GM23338 (cell line): ENCODE data around the gene ZXDC. TPM values are rescaled to one million over a fixed set of nuclear protein-coding genes. Genes with fewer than 3 reads are reported as not detected.

ENCODE experiments used
- ATAC-seq: fragments of 200-7000 bp; cut with Tn5 transposase; 3 replicates; pipeline ENCODE4 v1.9.1; 2020
- DNase-seq: peaks from one replicate; pipeline ENCODE4 v3.0.0-alpha.2; 2015; ENCODE audit warnings: low spot score
- H2AFZ ChIP-seq: fragments of 200-600 bp; sonication (generic); 2 replicates; pipeline ENCODE4 v1.8.0; 2016; ENCODE audit warnings: antibody characterized with exemption, mild to moderate bottlenecking, moderate library complexity
- H3F3A ChIP-seq: fragments of 200-600 bp; sonication (generic); replicated peaks from 2 replicates; pipeline ENCODE4 v1.8.0; 2017; ENCODE audit warnings: antibody characterized with exemption, mixed run types, low read depth
- H3K27ac ChIP-seq: fragments of 200-600 bp; sonication (generic); 2 replicates; pipeline ENCODE4 v1.6.1; 2016; ENCODE audit warnings: low read depth
- H3K27me3 ChIP-seq: fragments of 200-600 bp; sonication (generic); 2 replicates; pipeline ENCODE4 v1.8.0; 2016; ENCODE audit warnings: mild to moderate bottlenecking, mixed run types, moderate library complexity; ENCODE audit not compliant: insufficient read depth
- H3K36me3 ChIP-seq: fragments of 200-600 bp; sonication (generic); 2 replicates; pipeline ENCODE4 v1.8.0; 2016; ENCODE audit warnings: mild to moderate bottlenecking; ENCODE audit not compliant: insufficient read depth
- H3K4me1 ChIP-seq: fragments of 200-600 bp; sonication (generic); 2 replicates; pipeline ENCODE4 v1.8.0; 2016; ENCODE audit warnings: mild to moderate bottlenecking, moderate library complexity; ENCODE audit not compliant: insufficient read depth
- H3K4me2 ChIP-seq: fragments of 200-600 bp; sonication (generic); 2 replicates; pipeline ENCODE4 v1.7.1; 2017; ENCODE audit warnings: mixed run types
- H3K4me3 ChIP-seq: fragments of 200-600 bp; sonication (generic); 2 replicates; pipeline ENCODE4 v1.6.1; 2016; ENCODE audit warnings: mixed run types
- H3K79me2 ChIP-seq: fragments of 200-600 bp; sonication (generic); replicated peaks from 2 replicates; pipeline ENCODE4 v1.8.0; 2017; ENCODE audit warnings: mild to moderate bottlenecking; ENCODE audit not compliant: insufficient read depth
- H3K9me2 ChIP-seq: fragments of 200-600 bp; sonication (generic); 2 replicates; pipeline ENCODE4 v1.8.0; 2017; ENCODE audit not compliant: insufficient read depth
- H4K20me1 ChIP-seq: fragments of 200-600 bp; sonication (generic); replicated peaks from 2 replicates; pipeline ENCODE4 v1.8.0; 2017; ENCODE audit warnings: mild to moderate bottlenecking; ENCODE audit not compliant: insufficient read depth
- H3K27ac Mint-ChIP-seq: 2 replicates; pipeline ENCODE4 v1.8.0; 2020; ENCODE audit warnings: inconsistent platforms, mild to moderate bottlenecking, moderate library complexity, mixed read lengths
- H3K27me3 Mint-ChIP-seq: 3 replicates; pipeline ENCODE4 v1.8.0; 2022; ENCODE audit warnings: low read depth, mild to moderate bottlenecking, moderate library complexity, mixed read lengths, inconsistent platforms; ENCODE audit not compliant: insufficient read depth, poor library complexity
- H3K36me3 Mint-ChIP-seq: 3 replicates; pipeline ENCODE4 v1.8.0; 2021; ENCODE audit warnings: low read depth, mild to moderate bottlenecking, inconsistent platforms, moderate library complexity, mixed read lengths
- H3K4me1 Mint-ChIP-seq: 3 replicates; pipeline ENCODE4 v1.8.0; 2020; ENCODE audit warnings: mild to moderate bottlenecking, inconsistent platforms, mixed read lengths
- H3K4me3 Mint-ChIP-seq: 3 replicates; pipeline ENCODE4 v1.8.0; 2021; ENCODE audit warnings: moderate library complexity, mild to moderate bottlenecking, inconsistent platforms, mixed read lengths
- H3K9me3 Mint-ChIP-seq: 3 replicates; pipeline ENCODE4 v1.8.0; 2020; ENCODE audit warnings: moderate library complexity, mild to moderate bottlenecking, inconsistent platforms, mixed read lengths
- CREB1 ChIP-seq: fragments of 250-450 bp; sonication (Bioruptor Pico); IDR thresholded peaks from 2 replicates; pipeline ENCODE4 v1.5.0; 2020; ENCODE audit warnings: low read depth, mild to moderate bottlenecking, moderate library complexity
- CTCF ChIP-seq, 2 experiments: fragments of 200-600 bp in 1 of 2; sonication (generic) in 1 of 2; conservative IDR thresholded peaks; 2 replicates each; pipeline versions ENCODE4 v1.5.1 to v1.6.1; 2016 to 2017; ENCODE audit warnings: antibody characterized with exemption in 2 of 2, low read depth in 2 of 2, mild to moderate bottlenecking in 2 of 2, moderate library complexity in 1 of 2
- ETS1 ChIP-seq: IDR thresholded peaks from 2 replicates; pipeline ENCODE4 v1.6.1; 2016; ENCODE audit warnings: antibody characterized with exemption
- EZH2 ChIP-seq: fragments of 200-600 bp; sonication (generic); IDR thresholded peaks from one replicate; pipeline ENCODE4 v1.8.0; 2017; ENCODE audit warnings: antibody characterized with exemption, mild to moderate bottlenecking, low read depth; ENCODE audit not compliant: unreplicated experiment
- EZH2phosphoT487 ChIP-seq: fragments of 200-600 bp; sonication (generic); IDR thresholded peaks from one replicate; pipeline ENCODE4 v1.8.1; 2018; ENCODE audit warnings: antibody characterized with exemption; ENCODE audit not compliant: unreplicated experiment
- JUNB ChIP-seq: IDR thresholded peaks from one replicate; pipeline ENCODE4 v1.6.1; 2016; ENCODE audit warnings: antibody characterized with exemption; ENCODE audit not compliant: unreplicated experiment
- NANOG ChIP-seq: IDR thresholded peaks from 2 replicates; pipeline ENCODE4 v1.6.1; 2016; ENCODE audit warnings: antibody characterized with exemption, borderline replicate concordance
- POLR2AphosphoS5 ChIP-seq: IDR thresholded peaks from 2 replicates; pipeline ENCODE4 v1.6.1; 2016; ENCODE audit warnings: antibody characterized with exemption, low read depth
- REST ChIP-seq: IDR thresholded peaks from one replicate; pipeline ENCODE4 v1.6.1; 2018; ENCODE audit warnings: antibody characterized with exemption; ENCODE audit not compliant: unreplicated experiment
- STAT1 ChIP-seq: IDR thresholded peaks from one replicate; pipeline ENCODE4 v1.6.1; 2016; ENCODE audit warnings: antibody characterized with exemption; ENCODE audit not compliant: unreplicated experiment
- ZNF114 ChIP-seq: fragments of 250-450 bp; sonication (Bioruptor Pico); IDR thresholded peaks from 2 replicates; pipeline ENCODE4 v1.5.0; 2020; ENCODE audit warnings: mild to moderate bottlenecking, moderate library complexity
- ZNF331 ChIP-seq: fragments of 250-450 bp; sonication (Bioruptor Pico); IDR thresholded peaks from 2 replicates; pipeline ENCODE4 v1.5.0; 2020; ENCODE audit warnings: low read depth, mild to moderate bottlenecking, moderate library complexity
- ZNF462 ChIP-seq: fragments of 250-450 bp; sonication (Bioruptor Pico); IDR thresholded peaks from 2 replicates; pipeline ENCODE4 v1.5.0; 2020; ENCODE audit warnings: mild to moderate bottlenecking, moderate library complexity
- polyA plus RNA-seq: library from polyadenylated mRNA; unstranded; fragments of >200 nt; fragmentation: Nextera tagmentation; extraction: Ambion mirVana; gene quantifications from 2 replicates; pipeline ENCODE4 v1.2.1, GENCODE V29; 2016
- total RNA-seq: library from RNA; depleted of rRNA; stranded (reverse); fragments of >200 nt; shearing (Covaris generic); gene quantifications from 2 replicates; pipeline ENCODE4 v1.2.3, GENCODE V29; 2014

Gene ZXDC
- total and polyA plus RNA-seq, 2 experiments from 2014 or later: 5.7 to 45.1 TPM

GRCh38 chr3:126521122-126521891 lies 45.6 kb upstream of the ZXDC start:
- no peaks in the 10 kb centered on the region for H3K9me3 Mint-ChIP-seq
- Histone ChIP-seq H3K27ac (no peak overlapping the region), H4K20me1 (no peaks in the 10 kb centered on the region), H3K4me3 (no peak overlapping the region), H3K4me2 (no peak overlapping the region), H3F3A (no peaks in the 10 kb centered on the region), H3K79me2 (no peaks in the 10 kb centered on the region), H3K27me3 (peaks cover 16% of the 10 kb centered on the region), H3K36me3 (no peaks in the 10 kb centered on the region), H2AFZ (no peak overlapping the region), H3K9me2 (no peaks in the 10 kb centered on the region), H3K4me1 (0 out of 2 replicates have a peak, but pooled peaks cover 4% of the 10 kb centered on the region)
- H3K27me3 Mint-ChIP-seq: peaks cover 13% of the 10 kb centered on the region
- no peaks in the 10 kb centered on the region for H3K36me3 Mint-ChIP-seq
- H3K27ac Mint-ChIP-seq: no peak overlapping the region
- no peak overlapping the region for H3K4me3 Mint-ChIP-seq
- peaks cover 7% of the 10 kb centered on the region; the same call in 2 of the 3 replicates for H3K4me1 Mint-ChIP-seq
- DNase-seq (no peak), ATAC-seq (no peak)
- TF ChIP-seq POLR2AphosphoS5 (no peak), ZNF462 (no peak), ZNF331 (no peak), EZH2phosphoT487 (no peak), ZNF114 (no peak), REST (no peak), ETS1 (no peak), CTCF (conservative IDR thresholded peaks at IDR 0.05; ENCODE audit: low read depth in 2 of 2) (no peak), STAT1 (no peak), EZH2 (no peak), NANOG (no peak), CREB1 (no peak), JUNB (no peak)
